OCI-LY1 (cell line): ENCODE data around the gene CRKL.

Experiments used
- CTCF ChIP-seq: fragments of 200-600 bp; sonication (generic), shearing (Covaris generic); IDR thresholded peaks from 2 replicates; pipeline ENCODE4 v1.5.1; 2017; ENCODE audit warnings: mild to moderate bottlenecking, antibody characterized with exemption, low read length, moderate library complexity, mixed read lengths
- EZH2 ChIP-seq: fragments of 200-600 bp; sonication (generic), shearing (Covaris generic); IDR thresholded peaks from 2 replicates; pipeline ENCODE4 v1.8.0; 2017; ENCODE audit warnings: borderline replicate concordance, mixed run types, mild to moderate bottlenecking, antibody characterized with exemption, low read length, moderate library complexity, mixed read lengths

- TF ChIP-seq CTCF: no peak
- no peak for TF ChIP-seq EZH2
These were observed 65.3 kb downstream of the CRKL start for GRCh38 chr22:20982563-20982882.
